Osteocyte (in vitro differentiated cells): ENCODE measurements around the gene RSPRY1. TPM values are rescaled to one million over a fixed set of nuclear protein-coding genes. Genes with fewer than 3 reads are reported as not detected.

ENCODE experiments used
- DNase-seq: peaks from one replicate; pipeline ENCODE4 v3.0.0; 2021; ENCODE audit warnings: mixed read lengths; ENCODE audit not compliant: unreplicated experiment; ENCODE audit errors: extremely low spot score
- H3K27ac Mint-ChIP-seq: one replicate; pipeline ENCODE4 v1.8.0; 2021; ENCODE audit warnings: mild to moderate bottlenecking, mixed read lengths; ENCODE audit not compliant: unreplicated experiment
- H3K27me3 Mint-ChIP-seq: one replicate; pipeline ENCODE4 v1.8.0; 2021; ENCODE audit warnings: mixed read lengths; ENCODE audit not compliant: unreplicated experiment
- H3K36me3 Mint-ChIP-seq: one replicate; pipeline ENCODE4 v1.8.0; 2021; ENCODE audit warnings: mixed read lengths; ENCODE audit not compliant: unreplicated experiment
- H3K4me1 Mint-ChIP-seq: one replicate; pipeline ENCODE4 v1.8.0; 2021; ENCODE audit warnings: mixed read lengths; ENCODE audit not compliant: unreplicated experiment
- H3K4me3 Mint-ChIP-seq: one replicate; pipeline ENCODE4 v1.8.0; 2021; ENCODE audit warnings: mild to moderate bottlenecking, moderate library complexity, mixed read lengths; ENCODE audit not compliant: unreplicated experiment
- H3K9me3 Mint-ChIP-seq: one replicate; pipeline ENCODE4 v1.8.0; 2021; ENCODE audit warnings: mixed read lengths; ENCODE audit not compliant: unreplicated experiment
- CTCF ChIP-seq: fragments of 200-600 bp; sonication (generic); IDR thresholded peaks from 2 replicates; pipeline ENCODE4 v1.5.0; 2021; ENCODE audit warnings: antibody characterized with exemption, mild to moderate bottlenecking, moderate library complexity
- total RNA-seq: library from RNA; stranded (reverse); gene quantifications from 2 replicates; pipeline ENCODE4 v1.2.1, GENCODE V29; 2021

Gene RSPRY1
- total RNA-seq, 1 donor from 2014 or later, result 49.3 TPM

GRCh38 chr16:57244463-57244766 is 58.3 kb downstream of the RSPRY1 start:
- Mint-ChIP-seq H3K4me1 (peaks cover 17% of the 10 kb centered on the region), H3K27ac (peak overlapping the region; percentile 98), H3K27me3 (no peaks in the 10 kb centered on the region), H3K4me3 (peak overlapping the region; percentile 85), H3K36me3 (peaks cover 18% of the 10 kb centered on the region), H3K9me3 (no peaks in the 10 kb centered on the region)
- no peak for DNase-seq
- no peak for TF ChIP-seq CTCF

GRCh38 chr16:57244767-57245471 is 58.8 kb downstream of the RSPRY1 start, which contains the start of gene ARL2BP:
TSS of gene ARL2BP (plus strand) at chr16:57245259. CDS start at chr16:57245368, 109 bp downstream.
- peak; percentile 15 for TF ChIP-seq CTCF
- Mint-ChIP-seq H3K4me1 (peaks cover 17% of the 10 kb centered on the region), H3K4me3 (peak within 1 kb of the TSS; percentile 85), H3K9me3 (no peaks in the 10 kb centered on the region), H3K27ac (peak within 1 kb of the TSS; percentile 98), H3K36me3 (peaks cover 19% of the 10 kb centered on the region), H3K27me3 (no peaks in the 10 kb centered on the region)
- peak; percentile 99 for DNase-seq

GRCh38 chr16:57245472-57246113 is 59.5 kb downstream of the RSPRY1 start:
- Mint-ChIP-seq H3K4me1 (peaks cover 17% of the 10 kb centered on the region), H3K36me3 (peaks cover 21% of the 10 kb centered on the region), H3K9me3 (no peaks in the 10 kb centered on the region), H3K4me3 (peak overlapping the region; percentile 85), H3K27me3 (no peaks in the 10 kb centered on the region), H3K27ac (peak overlapping the region; percentile 70)
- no peak for TF ChIP-seq CTCF
- no peak for DNase-seq

- no peak for DNase-seq
- H3K27ac Mint-ChIP-seq, result no peak overlapping the region
- H3K36me3 Mint-ChIP-seq, result peaks cover 38% of the 10 kb centered on the region
- H3K4me1 Mint-ChIP-seq, result peaks cover 3% of the 10 kb centered on the region
- no peaks in the 10 kb centered on the region for H3K9me3 Mint-ChIP-seq
- no peak for TF ChIP-seq CTCF
- no peaks in the 10 kb centered on the region for H3K27me3 Mint-ChIP-seq
- H3K4me3 Mint-ChIP-seq, result no peak overlapping the region
Observed at GRCh38 chr16:57251352-57251751, 65.2 kb downstream of the RSPRY1 start.

- Mint-ChIP-seq H3K27me3 (no peaks in the 10 kb centered on the region), H3K9me3 (no peaks in the 10 kb centered on the region), H3K27ac (no peak overlapping the region), H3K4me1 (peaks cover 1% of the 10 kb centered on the region), H3K4me3 (no peak overlapping the region), H3K36me3 (peaks cover 38% of the 10 kb centered on the region)
- peak; percentile 70 for DNase-seq
- TF ChIP-seq CTCF, result no peak
Observed at GRCh38 chr16:57252148-57252721, 66.1 kb downstream of the RSPRY1 start.
